GM12878 (cell line): ENCODE measurements around the gene SLC9A8. TPM values are rescaled to one million over a fixed set of nuclear protein-coding genes. Genes with fewer than 3 reads are reported as not detected.

Experiments
- ATAC-seq: fragments of 200-7000 bp; cut with Tn5 transposase; 3 replicates; pipeline ENCODE4 v1.9.1; 2020; ENCODE audit warnings: mild to moderate bottlenecking, moderate library complexity
- BruUV-seq: library from RNA; stranded (reverse); fragments of 400-500 nt; replicated peaks from 2 replicates; lab custom pipeline; 2021; lab: Mats Ljungman, UMichigan
- CTCF ChIA-PET: fragments of 300-600 bp; sonication (Branson Sonifier 250); formaldehyde crosslinking; extraction: SDS; loops from one replicate; lab custom pipeline; 2021; ENCODE audit warnings: inconsistent platforms; lab: Yijun Ruan, JAX
- POLR2A ChIA-PET: fragments of 350-600 bp; formaldehyde crosslinking; extraction: SDS; loops from one replicate; lab custom pipeline; 2021; ENCODE audit warnings: inconsistent platforms; lab: Charles Lee
- RAD21 ChIA-PET: fragments of 300-600 bp; sonication (Branson Sonifier 250); formaldehyde crosslinking; loops from one replicate; lab custom pipeline; 2023; ENCODE audit warnings: antibody characterized with exemption; ENCODE audit not compliant: unreplicated experiment; lab: Charles Lee
- SMC1A ChIA-PET: fragments of 300-600 bp; sonication (Branson Sonifier 250); formaldehyde crosslinking; loops from one replicate; lab custom pipeline; 2023; ENCODE audit not compliant: unreplicated experiment, uncharacterized antibody; lab: Charles Lee
- DNase-seq: peaks from one replicate; pipeline ENCODE4 v3.0.0-alpha.2; 2011; ENCODE audit warnings: low read depth, low spot score
- FAIRE-seq: peaks from 3 replicates; lab custom pipeline; 2011; peaks lifted over from hg19 to GRCh38; lab: Jason Lieb, UNC
- H2AFZ ChIP-seq: 2 replicates; pipeline ENCODE4 v1.6.0; 2011; ENCODE audit warnings: low read depth, low read length, control low read depth; ENCODE audit not compliant: control insufficient read depth
- H3K27ac ChIP-seq: 2 replicates; pipeline ENCODE4 v1.5.1; 2011; ENCODE audit warnings: control low read depth; ENCODE audit not compliant: control insufficient read depth, insufficient read depth
- H3K27me3 ChIP-seq, 2 experiments: replicated peaks in 1 of 2; 2 replicates each; pipeline versions ENCODE4 v1.6.0 to v1.6.1; 2011; ENCODE audit warnings: low read length in 1 of 2; ENCODE audit not compliant: control insufficient read depth in 2 of 2, insufficient read depth in 2 of 2
- H3K36me3 ChIP-seq, 2 experiments: 2 replicates each; pipeline ENCODE4 v1.5.1; 2011; ENCODE audit warnings: low read length in 1 of 2; ENCODE audit not compliant: control insufficient read depth in 2 of 2, insufficient read depth in 2 of 2
- H3K4me1 ChIP-seq: 2 replicates; pipeline ENCODE4 v1.6.1; 2011; ENCODE audit warnings: mild to moderate bottlenecking, low read length, moderate library complexity, mixed read lengths; ENCODE audit not compliant: control insufficient read depth, insufficient read depth
- H3K4me2 ChIP-seq: 2 replicates; pipeline ENCODE4 v1.6.0; 2011; ENCODE audit warnings: control low read depth; ENCODE audit not compliant: control insufficient read depth, insufficient read depth
- H3K4me3 ChIP-seq: fragments of 200-600 bp; sonication (generic); 2 replicates; pipeline ENCODE4 v1.5.1; 2016
- H3K79me2 ChIP-seq: 2 replicates; pipeline ENCODE4 v1.6.0; 2011; ENCODE audit warnings: low read length; ENCODE audit not compliant: control insufficient read depth, insufficient read depth
- H3K9ac ChIP-seq: 2 replicates; pipeline ENCODE4 v1.8.0; 2011; ENCODE audit warnings: low read length, control low read depth, mixed read lengths; ENCODE audit not compliant: control insufficient read depth, insufficient read depth
- H3K9me3 ChIP-seq: replicated peaks from 3 replicates; pipeline ENCODE4 v1.5.1; 2011; ENCODE audit warnings: mild to moderate bottlenecking, low read length; ENCODE audit not compliant: control insufficient read depth, insufficient read depth
- H4K20me1 ChIP-seq: 2 replicates; pipeline ENCODE4 v1.6.0; 2011; ENCODE audit not compliant: control insufficient read depth, insufficient read depth
- BCL11A ChIP-seq: IDR thresholded peaks from 2 replicates; pipeline ENCODE4 v1.6.1; 2011; ENCODE audit warnings: low read depth, low read length
- KAT2A ChIP-seq: conservative IDR thresholded peaks from 2 replicates; pipeline ENCODE4 v1.6.1; 2011; ENCODE audit warnings: low read depth, low read length; ENCODE audit not compliant: control insufficient read depth
- RELA ChIP-seq: fragments of 450-650 bp; IDR thresholded peaks from 2 replicates; pipeline ENCODE4 v1.8.0; 2014; ENCODE audit warnings: borderline replicate concordance; ENCODE audit not compliant: partially characterized antibody
- SMC3 ChIP-seq: IDR thresholded peaks from 2 replicates; pipeline ENCODE4 v1.6.1; 2011; ENCODE audit warnings: low read length, improper control_type of control experiment, borderline replicate concordance
- SP1 ChIP-seq: IDR thresholded peaks from one replicate; pipeline ENCODE4 v1.6.1; 2011; ENCODE audit warnings: low read depth, low read length
- whole genome bisulfite sequencing: methylation state at CpG from one replicate; pipeline ENCODE4 v1.1.6; 2016; ENCODE audit warnings: low lambda C conversion rate; ENCODE audit not compliant: insufficient replicate concordance, insufficient coverage; ENCODE audit errors: missing lambda C conversion rate; 5-methylcytosine and 5-hydroxymethylcytosine counted together
- in situ Hi-C: fragments of 300-500 bp; cut with MboI; formaldehyde crosslinking; loops from 9 replicates; pipeline ENCODE4 v1.14.3; 2018; ENCODE audit warnings: mixed read lengths
- intact Hi-C: fragments of 100-400 bp; cut with micrococcal nuclease; formaldehyde crosslinking; loops from one replicate; pipeline ENCODE4 v1.14.2; 2022; ENCODE audit not compliant: unreplicated experiment
- polyA plus RNA-seq, 11 experiments: library from polyadenylated mRNA; depleted of rRNA in 4 of 11; unstranded in 6 of 11; stranded (reverse) in 5 of 11; fragments of >200 nt; fragmentation: Nextera tagmentation in 4 of 11; fragmentation: Illumina TruSeq in 1 of 11; extraction: Ambion mirVana in 4 of 11; extraction: Trizol in 1 of 11; gene quantifications; 1 replicate in 1 of 11; 2 replicates in 10 of 11; pipeline versions ENCODE4 v1.2.1 to v1.2.3, GENCODE V29; 2011 to 2016; ENCODE audit warnings: inconsistent platforms in 2 of 11, missing spikeins in 2 of 11, low read depth in 1 of 11
- total RNA-seq, 4 experiments: library from RNA; depleted of rRNA in 3 of 4; stranded (reverse); fragments of >200 nt in 3 of 4; fragmentation: Illumina TruSeq in 1 of 4; extraction: Trizol in 1 of 4; gene quantifications; 2 replicates each; pipeline versions ENCODE4 v1.2.1 to v1.2.3, GENCODE V29; 2013 to 2021
- TF ChIP-seq, protein P1 (sequence below): IDR thresholded peaks from 2 replicates; pipeline ENCODE4 v1.6.1; 2011; ENCODE audit warnings: mild to moderate bottlenecking, low read depth, low read length, moderate library complexity; ENCODE audit not compliant: insufficient replicate concordance
- TF ChIP-seq, protein P2 (sequence below): fragments of 450-650 bp; IDR thresholded peaks from 2 replicates; pipeline ENCODE4 v1.6.1; 2016; ENCODE audit warnings: mild to moderate bottlenecking, moderate library complexity, borderline replicate concordance
- TF ChIP-seq, protein P3 (sequence below): IDR thresholded peaks from 2 replicates; pipeline ENCODE4 v1.6.1; 2012; ENCODE audit warnings: low read depth, low read length, improper control_type of control experiment

SLC9A8 gene
- total and polyA plus RNA-seq, 10 of the 15 experiments (the other 5 are each of a cell fraction or from before 2014, with no cell fraction given), result 0.40 to 15.5 (median 6.5) TPM

DNA sequence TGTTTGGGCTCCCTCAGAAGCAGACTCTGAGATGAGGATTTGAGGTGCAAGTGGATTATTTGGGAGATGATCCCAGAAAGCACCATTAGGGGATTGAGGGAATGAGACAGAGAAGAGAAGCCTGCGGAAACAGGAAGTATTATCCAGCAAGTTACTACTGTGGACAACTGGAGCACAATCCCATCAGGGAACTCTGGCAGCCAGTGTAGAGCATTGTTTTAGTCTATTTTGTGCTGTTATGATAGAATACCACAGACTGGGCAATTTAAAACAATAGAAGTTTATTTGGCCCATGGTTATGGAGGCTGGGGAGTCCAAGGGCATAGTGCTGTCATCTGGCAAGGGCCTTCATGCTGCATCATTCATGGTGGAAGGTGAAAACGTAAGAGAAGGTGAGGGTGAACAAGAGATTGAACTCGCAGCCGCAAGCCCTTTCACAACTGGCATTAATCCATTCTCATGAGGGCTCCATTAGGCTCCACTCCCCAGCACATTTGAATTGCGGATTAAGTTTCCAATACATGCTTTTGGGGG is 43.5 kb upstream of the SLC9A8 start:
- ChIA-PET RAD21 (no interaction called here), CTCF (no interaction called here), POLR2A (no interaction called here), SMC1A (no interaction called here)
- Histone ChIP-seq H3K36me3 (no peaks in the 10 kb centered on the region), H3K27ac (no peak overlapping the region), H3K79me2 (no peaks in the 10 kb centered on the region), H4K20me1 (no peaks in the 10 kb centered on the region), H2AFZ (no peak overlapping the region), H3K4me3 (no peak overlapping the region), H3K9me3 (no peaks in the 10 kb centered on the region; the same call in 2 of the 3 replicates), H3K27me3 (no peaks in the 10 kb centered on the region), H3K4me1 (peaks cover 12% of the 10 kb centered on the region), H3K4me2 (no peak overlapping the region; the same call in 1 of the 2 replicates), H3K9ac (no peak overlapping the region)
- no TSS peak for BruUV-seq
- in situ Hi-C loops (no loop called here), intact Hi-C loops (no loop called here)
- TF ChIP-seq RELA, result no peak
- no peak for TF ChIP-seq SMC3
- TF ChIP-seq, protein P1, sequence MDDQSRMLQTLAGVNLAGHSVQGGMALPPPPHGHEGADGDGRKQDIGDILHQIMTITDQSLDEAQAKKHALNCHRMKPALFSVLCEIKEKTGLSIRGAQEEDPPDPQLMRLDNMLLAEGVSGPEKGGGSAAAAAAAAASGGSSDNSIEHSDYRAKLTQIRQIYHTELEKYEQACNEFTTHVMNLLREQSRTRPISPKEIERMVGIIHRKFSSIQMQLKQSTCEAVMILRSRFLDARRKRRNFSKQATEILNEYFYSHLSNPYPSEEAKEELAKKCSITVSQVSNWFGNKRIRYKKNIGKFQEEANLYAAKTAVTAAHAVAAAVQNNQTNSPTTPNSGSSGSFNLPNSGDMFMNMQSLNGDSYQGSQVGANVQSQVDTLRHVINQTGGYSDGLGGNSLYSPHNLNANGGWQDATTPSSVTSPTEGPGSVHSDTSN, result no peak
- TF ChIP-seq, protein P2, sequence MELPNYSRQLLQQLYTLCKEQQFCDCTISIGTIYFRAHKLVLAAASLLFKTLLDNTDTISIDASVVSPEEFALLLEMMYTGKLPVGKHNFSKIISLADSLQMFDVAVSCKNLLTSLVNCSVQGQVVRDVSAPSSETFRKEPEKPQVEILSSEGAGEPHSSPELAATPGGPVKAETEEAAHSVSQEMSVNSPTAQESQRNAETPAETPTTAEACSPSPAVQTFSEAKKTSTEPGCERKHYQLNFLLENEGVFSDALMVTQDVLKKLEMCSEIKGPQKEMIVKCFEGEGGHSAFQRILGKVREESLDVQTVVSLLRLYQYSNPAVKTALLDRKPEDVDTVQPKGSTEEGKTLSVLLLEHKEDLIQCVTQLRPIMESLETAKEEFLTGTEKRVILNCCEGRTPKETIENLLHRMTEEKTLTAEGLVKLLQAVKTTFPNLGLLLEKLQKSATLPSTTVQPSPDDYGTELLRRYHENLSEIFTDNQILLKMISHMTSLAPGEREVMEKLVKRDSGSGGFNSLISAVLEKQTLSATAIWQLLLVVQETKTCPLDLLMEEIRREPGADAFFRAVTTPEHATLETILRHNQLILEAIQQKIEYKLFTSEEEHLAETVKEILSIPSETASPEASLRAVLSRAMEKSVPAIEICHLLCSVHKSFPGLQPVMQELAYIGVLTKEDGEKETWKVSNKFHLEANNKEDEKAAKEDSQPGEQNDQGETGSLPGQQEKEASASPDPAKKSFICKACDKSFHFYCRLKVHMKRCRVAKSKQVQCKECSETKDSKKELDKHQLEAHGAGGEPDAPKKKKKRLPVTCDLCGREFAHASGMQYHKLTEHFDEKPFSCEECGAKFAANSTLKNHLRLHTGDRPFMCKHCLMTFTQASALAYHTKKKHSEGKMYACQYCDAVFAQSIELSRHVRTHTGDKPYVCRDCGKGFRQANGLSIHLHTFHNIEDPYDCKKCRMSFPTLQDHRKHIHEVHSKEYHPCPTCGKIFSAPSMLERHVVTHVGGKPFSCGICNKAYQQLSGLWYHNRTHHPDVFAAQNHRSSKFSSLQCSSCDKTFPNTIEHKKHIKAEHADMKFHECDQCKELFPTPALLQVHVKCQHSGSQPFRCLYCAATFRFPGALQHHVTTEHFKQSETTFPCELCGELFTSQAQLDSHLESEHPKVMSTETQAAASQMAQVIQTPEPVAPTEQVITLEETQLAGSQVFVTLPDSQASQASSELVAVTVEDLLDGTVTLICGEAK, result no peak
- TF ChIP-seq BCL11A, result no peak
- TF ChIP-seq, protein P3, sequence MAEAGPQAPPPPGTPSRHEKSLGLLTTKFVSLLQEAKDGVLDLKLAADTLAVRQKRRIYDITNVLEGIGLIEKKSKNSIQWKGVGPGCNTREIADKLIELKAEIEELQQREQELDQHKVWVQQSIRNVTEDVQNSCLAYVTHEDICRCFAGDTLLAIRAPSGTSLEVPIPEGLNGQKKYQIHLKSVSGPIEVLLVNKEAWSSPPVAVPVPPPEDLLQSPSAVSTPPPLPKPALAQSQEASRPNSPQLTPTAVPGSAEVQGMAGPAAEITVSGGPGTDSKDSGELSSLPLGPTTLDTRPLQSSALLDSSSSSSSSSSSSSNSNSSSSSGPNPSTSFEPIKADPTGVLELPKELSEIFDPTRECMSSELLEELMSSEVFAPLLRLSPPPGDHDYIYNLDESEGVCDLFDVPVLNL, result no peak
- TF ChIP-seq SP1, result no peak
- TF ChIP-seq KAT2A, result no peak
- FAIRE-seq (no peak), DNase-seq (no peak), ATAC-seq (no peak)
- WGBS, result 84% methylated on average over 5 of the region's 5 CpGs
